Neural crest cell (in vitro differentiated cells): ENCODE measurements around the gene TEX29. TPM values are rescaled to one million over a fixed set of nuclear protein-coding genes. Genes with fewer than 3 reads are reported as not detected.

Experiments
- DNase-seq: peaks from one replicate; pipeline ENCODE4 v3.0.0; 2021; ENCODE audit warnings: low read depth, mixed read lengths, low spot score
- H3K27ac Mint-ChIP-seq: one replicate; pipeline ENCODE4 v1.8.0; 2021; ENCODE audit warnings: mild to moderate bottlenecking, mixed read lengths; ENCODE audit not compliant: unreplicated experiment
- H3K27me3 Mint-ChIP-seq: 2 replicates; pipeline ENCODE4 v1.8.0; 2021; ENCODE audit warnings: low read depth, mild to moderate bottlenecking, mixed read lengths
- H3K36me3 Mint-ChIP-seq: 2 replicates; pipeline ENCODE4 v1.8.0; 2021; ENCODE audit warnings: low read depth, mild to moderate bottlenecking, mixed read lengths
- H3K4me1 Mint-ChIP-seq: 2 replicates; pipeline ENCODE4 v1.8.0; 2021; ENCODE audit warnings: mixed read lengths
- H3K4me3 Mint-ChIP-seq: one replicate; pipeline ENCODE4 v1.8.0; 2021; ENCODE audit warnings: mild to moderate bottlenecking, mixed read lengths
- H3K9me3 Mint-ChIP-seq: 2 replicates; pipeline ENCODE4 v1.8.0; 2021; ENCODE audit warnings: mixed read lengths
- CTCF ChIP-seq: fragments of 200-600 bp; sonication (generic); conservative IDR thresholded peaks from 2 replicates; pipeline ENCODE4 v1.5.0; 2021; ENCODE audit warnings: antibody characterized with exemption, mild to moderate bottlenecking
- total RNA-seq: library from RNA; stranded (reverse); gene quantifications from 2 replicates; pipeline ENCODE4 v1.2.1, GENCODE V29; 2021

The TEX29 gene
- total RNA-seq, 1 donor from 2014 or later: not detected

- Mint-ChIP-seq H3K27ac (no peak overlapping the region), H3K27me3 (no peaks in the 10 kb centered on the region), H3K4me3 (no peak overlapping the region), H3K4me1 (peaks cover 9% of the 10 kb centered on the region), H3K9me3 (peaks cover 3% of the 10 kb centered on the region), H3K36me3 (no peaks in the 10 kb centered on the region)
- no peak for TF ChIP-seq CTCF
- no peak for DNase-seq
These were observed 46.9 kb downstream of the TEX29 start for GRCh38 chr13:111367340-111367739.

GRCh38 chr13:111368091-111368490 is 47.6 kb downstream of the TEX29 start:
- no peak for DNase-seq
- no peak for TF ChIP-seq CTCF
- Mint-ChIP-seq H3K27me3 (no peaks in the 10 kb centered on the region), H3K27ac (peak overlapping the region; percentile 72), H3K4me3 (no peak overlapping the region), H3K4me1 (peaks cover 9% of the 10 kb centered on the region), H3K9me3 (peaks cover 3% of the 10 kb centered on the region), H3K36me3 (no peaks in the 10 kb centered on the region)

GRCh38 chr13:111370147-111370546 is 49.7 kb downstream of the TEX29 start:
- peaks cover 3% of the 10 kb centered on the region for H3K9me3 Mint-ChIP-seq
- no peak overlapping the region for H3K4me3 Mint-ChIP-seq
- H3K4me1 Mint-ChIP-seq: peaks cover 9% of the 10 kb centered on the region
- H3K27ac Mint-ChIP-seq: no peak overlapping the region
- TF ChIP-seq CTCF: no peak
- no peak for DNase-seq
- no peaks in the 10 kb centered on the region for H3K27me3 Mint-ChIP-seq
- H3K36me3 Mint-ChIP-seq: no peaks in the 10 kb centered on the region

GRCh38 chr13:111370570-111371535 is 50.4 kb downstream of the TEX29 start:
- H3K27me3 Mint-ChIP-seq: no peaks in the 10 kb centered on the region
- H3K4me3 Mint-ChIP-seq: no peak overlapping the region
- DNase-seq: no peak
- H3K27ac Mint-ChIP-seq: no peak overlapping the region
- H3K9me3 Mint-ChIP-seq: peaks cover 3% of the 10 kb centered on the region
- peaks cover 9% of the 10 kb centered on the region for H3K4me1 Mint-ChIP-seq
- H3K36me3 Mint-ChIP-seq: no peaks in the 10 kb centered on the region
- no peak for TF ChIP-seq CTCF

- DNase-seq: no peak
- no peak for TF ChIP-seq CTCF
- Mint-ChIP-seq H3K27me3 (no peaks in the 10 kb centered on the region), H3K36me3 (no peaks in the 10 kb centered on the region), H3K4me3 (no peak overlapping the region), H3K9me3 (peaks cover 3% of the 10 kb centered on the region), H3K4me1 (peaks cover 9% of the 10 kb centered on the region), H3K27ac (no peak overlapping the region)
These were observed 51.3 kb downstream of the TEX29 start for GRCh38 chr13:111371720-111372119.
